HPDE6-E6E7 (cell line): ENCODE results near the gene PELO.

Source experiments
- DNase-seq: peaks from one replicate; pipeline ENCODE4 v3.0.0; 2011; ENCODE audit warnings: missing footprints; ENCODE audit errors: extremely low spot score

PELO gene

DNA sequence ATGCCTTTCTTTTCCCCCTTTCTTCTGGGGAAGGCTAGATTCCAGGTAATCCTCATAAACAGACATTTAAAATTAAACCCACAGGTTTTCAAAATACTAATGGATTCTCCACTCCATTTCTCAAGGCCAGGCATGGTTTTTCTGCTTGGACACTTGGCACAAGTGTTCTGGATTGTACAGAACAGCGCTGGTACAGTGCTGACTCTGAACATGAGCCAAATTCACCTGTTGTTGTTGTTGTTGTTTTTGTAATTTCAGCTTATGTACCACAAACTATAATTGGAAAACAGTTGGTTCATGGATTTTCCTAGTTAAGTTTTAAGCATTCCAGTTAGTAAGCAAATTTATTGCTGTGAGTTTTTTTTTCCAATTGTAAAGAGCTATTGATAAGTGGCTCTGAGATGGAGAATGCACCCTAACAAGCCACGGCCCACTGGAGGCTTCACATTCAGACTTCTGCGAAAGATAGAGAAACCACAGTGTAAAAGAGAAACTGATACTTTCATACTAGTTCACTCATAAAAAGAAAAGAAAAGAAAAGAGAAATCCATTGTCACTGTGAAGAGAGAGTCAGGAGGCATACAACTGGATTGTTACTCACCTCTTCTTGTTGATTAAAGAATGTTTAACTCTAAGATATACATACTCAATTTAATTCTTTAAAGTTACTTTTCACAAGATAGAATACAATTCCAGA, 16.2 kb upstream of the PELO start:
- no peak for DNase-seq

DNA sequence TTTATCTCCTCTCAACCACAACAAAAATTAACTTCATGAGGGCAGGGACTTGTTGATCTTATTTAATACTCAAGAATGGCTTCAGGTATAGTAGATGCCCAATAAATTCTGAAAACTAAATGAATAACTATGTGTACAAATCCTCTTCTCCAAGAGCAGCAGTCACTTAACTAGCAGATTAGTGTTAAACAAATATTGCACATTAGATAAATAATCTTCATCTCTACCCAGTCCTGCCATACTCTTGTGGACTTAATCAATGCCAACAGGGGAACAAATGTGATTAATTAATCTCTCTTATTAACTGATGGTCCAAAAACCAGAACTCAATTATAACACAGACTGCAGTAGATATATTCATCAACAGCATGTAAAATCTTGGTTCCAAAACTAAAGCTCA, 15.0 kb upstream of the PELO start:
- DNase-seq = no peak

DNA sequence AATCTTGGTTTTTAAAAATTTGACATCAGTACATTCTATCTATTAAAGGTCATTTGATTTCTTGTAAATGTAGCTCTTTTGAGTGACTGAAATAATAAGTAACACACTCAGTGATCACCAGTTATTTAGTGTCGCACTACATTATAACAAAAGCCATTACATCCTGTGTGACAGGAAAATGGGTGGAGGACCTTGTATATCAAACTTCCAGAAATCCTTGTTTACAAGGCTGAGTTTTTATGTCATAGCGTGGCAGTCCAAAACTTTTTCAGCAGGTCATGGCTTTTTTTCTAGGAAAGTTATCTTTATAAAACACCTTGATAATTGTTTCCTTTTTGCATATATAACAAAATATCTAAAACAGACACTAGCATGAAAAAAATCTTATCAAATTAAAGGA, 14.4 kb upstream of the PELO start:
- DNase-seq = no peak

DNA sequence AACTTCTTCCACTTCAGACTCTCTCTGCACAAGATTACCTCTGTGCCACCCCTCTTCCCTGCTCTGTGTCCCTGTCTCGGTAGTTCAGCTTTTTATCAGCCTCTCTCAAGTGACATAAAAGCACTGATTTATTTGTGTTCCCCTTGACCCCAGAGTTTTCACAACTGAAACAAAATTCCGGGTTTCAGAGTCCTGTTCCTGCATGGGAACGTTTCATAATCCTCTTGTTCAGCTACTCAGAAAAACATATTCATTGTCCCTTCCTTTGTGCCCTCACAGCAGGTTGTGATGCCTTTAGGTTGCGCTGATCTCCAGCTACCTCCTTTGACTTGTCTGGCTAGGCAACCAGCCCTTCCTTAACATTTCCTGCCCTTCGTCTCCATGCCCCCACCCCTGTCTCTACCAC, 13.7 kb upstream of the PELO start:
- DNase-seq = no peak

GRCh38 chr5:52776116-52776515, 11.6 kb upstream of the PELO start:
- DNase-seq = no peak

GRCh38 chr5:52777186-52777585, 10.5 kb upstream of the PELO start:
- no peak for DNase-seq

DNA sequence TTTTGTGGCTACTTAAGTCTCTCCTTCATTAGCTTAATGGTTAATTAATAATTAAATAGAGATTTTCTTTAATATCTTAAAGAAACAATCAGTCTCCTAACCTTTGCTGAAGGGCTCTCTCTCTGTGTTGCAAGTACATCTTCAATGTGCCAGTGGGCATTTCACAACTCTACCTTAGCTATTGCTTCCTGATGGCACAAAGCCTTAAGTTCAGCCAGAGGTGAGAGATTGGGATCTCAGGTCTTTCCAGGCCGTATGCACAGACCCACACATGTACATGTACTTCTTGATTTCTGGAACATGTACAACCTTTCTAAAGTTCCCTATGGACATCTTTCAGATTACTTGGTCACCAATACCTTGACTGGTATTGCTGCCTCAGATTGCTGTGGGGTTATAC, 8.9 kb upstream of the PELO start:
- no peak for DNase-seq

DNA sequence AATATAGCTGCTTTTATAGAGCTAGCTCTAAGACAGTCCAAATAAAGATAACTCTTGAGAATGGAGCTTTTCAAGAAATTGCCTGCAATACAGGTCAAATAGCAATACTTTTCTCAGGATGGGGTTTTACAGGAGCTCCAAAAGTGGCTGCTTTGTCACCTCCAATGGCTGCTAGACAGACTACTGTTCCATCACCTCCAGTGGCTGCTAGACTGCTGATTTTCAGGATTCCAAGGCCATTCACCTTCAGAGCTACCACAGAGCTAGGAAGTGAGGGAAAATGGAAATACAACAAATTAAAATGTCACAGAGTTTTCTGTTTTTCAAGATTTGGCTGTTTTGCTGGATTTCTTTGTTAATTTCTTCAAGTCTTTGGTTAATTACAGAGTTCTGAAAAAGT, 8.5 kb upstream of the PELO start:
- DNase-seq = no peak

DNA sequence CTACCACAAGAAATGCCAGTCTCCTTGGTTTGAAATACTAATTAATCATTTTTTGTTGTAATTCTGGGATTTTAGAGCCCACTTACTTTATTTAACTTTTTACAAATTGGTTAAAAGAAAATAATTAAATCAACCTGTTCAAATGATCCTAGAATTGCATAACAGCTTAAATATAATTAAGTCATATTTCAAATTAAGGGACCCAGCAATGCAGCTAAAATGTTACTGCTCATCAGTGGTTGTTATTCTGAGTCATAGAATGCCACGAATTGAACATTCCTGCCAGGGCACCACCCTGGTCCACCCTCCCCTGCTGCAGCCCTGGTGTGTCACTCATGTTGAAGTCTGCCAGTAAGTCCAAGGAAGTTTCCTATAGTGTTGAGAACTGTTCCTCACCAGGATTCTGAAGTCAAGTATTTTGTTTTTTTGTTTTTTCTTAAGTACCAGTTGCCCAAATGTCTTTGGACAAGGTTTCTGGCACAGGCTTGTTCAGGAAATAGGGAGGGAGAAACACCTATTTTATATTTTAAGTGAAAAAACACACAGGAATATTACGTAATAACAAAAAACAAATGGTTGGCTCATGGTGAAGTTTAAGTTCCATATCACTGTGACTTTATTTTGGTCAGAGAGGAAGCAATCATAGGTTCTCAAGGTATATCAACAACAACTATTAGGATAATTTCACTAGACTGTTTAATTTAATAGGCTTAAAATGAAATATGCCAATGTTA, 4.3 kb upstream of the PELO start:
- DNase-seq = peak; percentile 39

DNA sequence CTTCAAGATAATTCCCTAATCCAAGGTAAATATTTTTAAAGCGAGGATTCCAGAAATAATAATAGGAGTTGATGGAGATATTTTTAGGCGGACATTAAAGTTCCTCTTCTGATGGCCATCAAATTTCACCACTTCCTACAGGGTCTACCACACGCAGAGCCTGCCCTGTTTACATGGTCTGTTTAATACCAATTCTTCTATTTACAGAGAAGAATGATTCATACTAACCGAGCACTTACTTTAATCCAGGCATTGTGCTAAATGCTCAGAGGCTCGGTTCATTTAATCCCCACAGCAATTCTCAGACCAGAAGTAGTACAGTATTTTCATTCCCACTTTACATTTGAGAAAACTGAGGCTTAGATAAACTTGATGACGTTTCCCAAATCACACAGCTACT, 3.0 kb upstream of the PELO start:
- no peak for DNase-seq

DNA sequence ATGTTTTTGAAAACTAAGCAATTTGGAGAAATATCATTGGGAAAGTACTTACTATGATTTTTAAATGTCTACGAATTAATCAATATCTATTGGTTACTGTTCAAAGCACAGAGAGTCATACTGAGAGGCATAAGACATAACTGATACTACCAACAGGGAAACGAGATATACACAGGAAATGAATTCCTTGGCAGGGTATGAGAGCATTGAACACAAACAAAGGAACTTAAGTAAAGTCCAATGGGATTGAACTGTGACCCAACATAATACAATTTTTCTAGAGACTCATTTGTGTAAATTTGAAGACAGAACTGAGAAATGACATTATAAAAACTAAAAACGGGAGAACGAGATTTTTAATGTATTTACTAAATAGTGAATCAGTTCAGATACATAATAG, 1.3 kb upstream of the PELO start:
- no peak for DNase-seq

DNA sequence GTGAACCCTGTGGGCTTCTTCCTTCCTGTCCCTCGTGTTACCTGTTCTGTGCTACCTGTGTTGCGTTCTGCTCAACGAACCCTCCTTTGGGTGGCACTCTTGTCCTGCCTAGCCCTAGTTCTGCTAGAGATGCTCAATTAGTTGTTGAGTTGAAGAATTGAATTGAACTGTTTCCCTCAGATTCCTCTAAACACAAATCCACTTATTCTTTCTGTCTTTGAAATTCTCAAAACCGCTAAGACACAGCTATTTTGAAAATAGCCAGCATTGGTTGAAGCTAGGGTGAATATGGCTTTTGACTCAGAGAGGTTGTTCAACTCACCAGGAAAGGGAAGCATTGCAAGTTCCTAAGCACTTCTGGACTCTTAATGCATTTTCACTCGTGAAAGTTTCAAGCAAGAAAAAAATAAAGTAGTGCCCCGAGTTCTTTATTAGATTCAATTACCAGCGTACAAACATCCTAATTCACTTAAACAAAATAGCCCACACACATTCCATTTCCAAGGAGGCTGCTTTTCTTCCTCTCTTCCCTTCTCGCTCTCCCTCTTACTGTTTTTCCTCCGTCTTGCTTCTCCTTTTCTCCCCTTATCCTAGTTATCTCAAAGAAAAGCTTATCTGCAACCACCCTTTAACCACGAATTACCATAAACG, 642 bp upstream of the PELO start:
- DNase-seq = no peak

GRCh38 chr5:52788505-52788821, 747 bp downstream of the PELO start:
- DNase-seq = no peak

GRCh38 chr5:52789378-52789777, 1.7 kb downstream of the PELO start:
- DNase-seq = no peak

- DNase-seq = no peak
Observed at GRCh38 chr5:52789851-52790250, 2.1 kb downstream of the PELO start.

GRCh38 chr5:52791366-52791765, 3.6 kb downstream of the PELO start:
- no peak for DNase-seq

GRCh38 chr5:52794519-52794918, 6.8 kb downstream of the PELO start:
- DNase-seq = no peak

DNA sequence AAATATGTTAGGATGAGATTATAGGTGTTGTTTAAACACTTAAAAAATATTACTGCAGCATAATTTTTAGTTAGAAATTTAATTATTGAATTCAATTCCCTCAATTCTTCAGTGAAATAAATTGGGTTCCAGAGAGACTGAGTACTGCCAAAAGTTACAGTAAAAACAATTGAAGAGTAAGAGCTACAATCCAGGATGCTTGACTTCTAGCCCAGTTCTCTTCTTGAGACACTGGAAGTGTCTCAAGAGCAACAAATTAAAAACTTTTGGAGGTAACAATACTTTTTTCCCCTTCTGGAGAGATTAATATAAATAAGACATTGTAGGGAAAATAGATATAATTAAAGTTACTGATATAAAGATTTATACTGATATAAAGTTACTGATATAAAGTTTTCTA, 8.3 kb downstream of the PELO start:
- no peak for DNase-seq

GRCh38 chr5:52796516-52797103, 8.9 kb downstream of the PELO start:
- no peak for DNase-seq

DNA sequence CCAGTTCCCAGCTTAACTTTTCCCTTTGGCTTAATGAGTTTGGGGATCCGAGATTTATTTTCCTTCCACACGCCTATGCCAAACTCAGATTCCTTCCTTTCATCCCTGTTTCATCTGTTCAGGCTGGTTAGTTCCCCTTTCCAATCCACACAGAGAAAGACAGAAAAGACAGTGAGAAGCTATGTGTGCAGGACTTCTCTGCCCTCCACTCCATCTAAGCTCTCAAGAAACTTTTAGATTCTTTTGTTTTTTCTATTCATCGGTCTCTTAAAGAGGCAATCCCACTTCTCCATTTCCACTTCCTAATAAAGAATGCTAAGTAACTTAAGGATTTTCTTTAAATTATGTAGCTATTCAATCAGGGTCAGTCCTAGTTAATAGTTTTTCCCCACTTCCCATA, 11.2 kb downstream of the PELO start:
- no peak for DNase-seq

DNA sequence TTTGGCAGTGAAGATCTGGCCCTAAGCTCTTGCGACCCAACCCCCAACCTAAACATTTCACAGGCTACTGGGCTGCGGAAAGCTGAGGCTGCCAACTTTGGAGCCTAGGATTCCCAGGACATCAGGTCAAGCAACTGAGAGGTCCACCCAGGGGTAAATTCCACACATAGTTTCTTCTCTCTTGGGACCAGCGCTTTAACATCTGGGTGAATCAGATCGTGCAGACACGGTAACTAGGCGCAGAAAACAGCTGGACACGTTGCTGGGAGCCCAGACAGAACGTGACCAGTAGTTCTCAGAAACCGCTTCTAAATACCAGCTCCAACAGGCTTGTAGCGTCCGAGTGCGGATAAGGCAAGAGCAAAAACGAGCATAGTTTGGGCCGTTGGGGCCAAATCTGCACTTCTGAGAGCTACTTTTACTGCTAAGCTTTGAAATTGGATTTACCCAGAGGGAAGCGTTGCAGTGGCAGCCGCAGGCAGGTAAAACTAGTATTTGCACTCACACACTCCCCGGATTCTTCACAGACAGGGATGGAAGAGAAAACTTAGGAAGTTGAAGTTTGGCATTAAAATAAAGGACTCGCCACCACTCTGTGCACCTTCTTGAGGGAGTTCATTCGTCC, 11.8 kb downstream of the PELO start:
- no peak for DNase-seq

DNA sequence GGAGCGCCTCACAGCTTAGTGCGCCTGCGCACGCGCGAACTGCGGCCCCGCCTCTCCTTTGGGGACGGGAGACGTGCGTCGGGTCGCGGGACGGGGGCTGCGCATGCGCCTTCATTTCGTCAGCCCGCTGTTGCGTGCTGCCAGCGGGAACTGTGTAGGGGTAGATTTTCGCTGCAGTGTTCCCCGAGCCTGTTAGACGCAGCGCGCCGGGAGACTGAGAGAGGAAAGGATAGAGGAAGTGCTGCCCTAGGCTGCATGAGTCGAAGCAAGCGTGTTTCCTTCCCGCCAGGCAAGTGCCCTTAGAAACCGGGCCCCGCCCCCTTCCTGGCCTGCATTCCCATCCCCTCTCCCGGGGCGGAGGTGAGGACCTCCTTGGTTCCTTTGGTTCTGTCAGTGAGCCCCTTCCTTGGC, 12.3 kb downstream of the PELO start:
- peak; percentile 92 for DNase-seq
